Heart left ventricle (tissue), 13 donors: ENCODE data around the gene GPD1.

Source experiments
- CTCF ChIP-seq, 12 donors: fragments of 200-600 bp; sonication (generic) in 4 of 12; IDR thresholded peaks; one replicate each; pipeline versions ENCODE4 v1.5.0 to v1.8.0; 2018 to 2022; ENCODE audit warnings: antibody characterized with exemption in 12 of 12, mild to moderate bottlenecking in 5 of 12
- POLR2A ChIP-seq, 2 donors: fragments of 450-650 bp; IDR thresholded peaks; one replicate each; pipeline ENCODE4 v1.6.1; 2017; ENCODE audit warnings: antibody characterized with exemption in 2 of 2, mild to moderate bottlenecking in 2 of 2, moderate library complexity in 2 of 2
- donor health status: ischemic (EF 13 %, LVEDD 7.1; RV severe dilation, severe dysfunction).
- donor health status: DM: no; HTN: yes; CAD: no.
- donor health status: DM: no; HTN: no; CAD: no.
- donor health status: ischemic (EF 25% LVEDD 6.9; RV normal size, moderate dysfunction).
- donor health status: ischemic (EF 25% LVEDD 5.7; RV mildly dilated, moderate dysfunction).
- donor health status: ischemic (EF 35%, LVEDD 5.7; RV mildly dilated, moderate dysfunction).
- donor health status: nonischemic (EF 11% LVEDD 7.7; RV severe dilation, severe dysfunction).
- donor health status: DM: yes; HTN: yes; CAD: no.
- donor health status: PGD.
- donor health status: ischemic (EF 29% LVEDD 5.4; RV normal size, mild dysfunction).
- donor health status: nonischemic (EF 23%, LVEDD 6.1; RV moderate dilation, normal function).

- TF ChIP-seq POLR2A (IDR thresholded peaks at IDR 0.05) = no peak
- no peak for TF ChIP-seq CTCF (IDR thresholded peaks at IDR 0.05)
Observed at GRCh38 chr12:50061171-50061570, 42.6 kb upstream of the GPD1 start.
